Measurements from ENCODE around the gene HCN3.

DNA sequence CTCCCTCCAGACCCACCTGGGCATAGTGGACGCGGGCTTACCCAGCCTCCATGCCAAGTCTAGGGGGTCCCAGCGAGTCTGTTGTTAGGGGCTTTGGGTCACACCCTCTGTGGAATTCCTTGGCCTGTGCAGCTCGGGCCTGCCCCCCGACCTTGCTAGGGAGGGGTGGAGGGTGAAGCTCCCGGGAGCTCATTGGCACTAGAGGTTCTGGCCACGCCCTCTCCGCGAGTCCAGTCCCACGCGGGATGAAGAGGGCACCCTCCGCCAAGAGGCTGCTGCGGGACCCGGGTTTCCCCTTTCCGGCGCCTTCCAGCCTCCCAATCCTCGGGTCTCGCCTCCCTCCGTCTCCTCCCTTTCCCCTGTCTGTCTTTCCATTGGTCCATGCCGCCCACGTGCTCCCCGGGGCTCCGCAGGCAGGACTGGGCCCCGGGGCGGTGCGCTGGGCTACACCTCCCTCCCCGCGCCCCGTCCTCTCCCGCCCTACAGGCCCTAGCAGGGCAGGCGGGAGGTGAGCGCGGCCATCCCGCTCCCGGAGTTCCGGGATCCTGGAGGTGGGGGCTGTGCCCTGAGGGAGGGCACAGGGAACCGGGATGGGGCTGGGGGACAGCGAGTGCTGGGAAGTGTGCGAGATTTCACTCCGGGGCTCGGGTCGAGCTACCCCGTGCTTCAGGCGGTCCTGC lies 46.9 kb downstream of the HCN3 start:
- TF ChIP-seq EP300 (IDR thresholded peaks at IDR 0.05) (no peak), POLR2A (IDR thresholded peaks at IDR 0.05) (peak in 1 of 4 donors; percentile 57), POLR2AphosphoS5 (IDR thresholded peaks at IDR 0.05) (peak; percentile 49 to 96 (median 86))
- TF ChIP-seq, protein P1, sequence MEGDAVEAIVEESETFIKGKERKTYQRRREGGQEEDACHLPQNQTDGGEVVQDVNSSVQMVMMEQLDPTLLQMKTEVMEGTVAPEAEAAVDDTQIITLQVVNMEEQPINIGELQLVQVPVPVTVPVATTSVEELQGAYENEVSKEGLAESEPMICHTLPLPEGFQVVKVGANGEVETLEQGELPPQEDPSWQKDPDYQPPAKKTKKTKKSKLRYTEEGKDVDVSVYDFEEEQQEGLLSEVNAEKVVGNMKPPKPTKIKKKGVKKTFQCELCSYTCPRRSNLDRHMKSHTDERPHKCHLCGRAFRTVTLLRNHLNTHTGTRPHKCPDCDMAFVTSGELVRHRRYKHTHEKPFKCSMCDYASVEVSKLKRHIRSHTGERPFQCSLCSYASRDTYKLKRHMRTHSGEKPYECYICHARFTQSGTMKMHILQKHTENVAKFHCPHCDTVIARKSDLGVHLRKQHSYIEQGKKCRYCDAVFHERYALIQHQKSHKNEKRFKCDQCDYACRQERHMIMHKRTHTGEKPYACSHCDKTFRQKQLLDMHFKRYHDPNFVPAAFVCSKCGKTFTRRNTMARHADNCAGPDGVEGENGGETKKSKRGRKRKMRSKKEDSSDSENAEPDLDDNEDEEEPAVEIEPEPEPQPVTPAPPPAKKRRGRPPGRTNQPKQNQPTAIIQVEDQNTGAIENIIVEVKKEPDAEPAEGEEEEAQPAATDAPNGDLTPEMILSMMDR (IDR thresholded peaks at IDR 0.05) = no peak
